GM12891 (cell line): Measurements from ENCODE around the gene PLA2G2A.

ENCODE experiments used
- DNase-seq: peaks from one replicate; pipeline ENCODE4 v3.0.0; 2011; ENCODE audit warnings: low spot score; ENCODE audit not compliant: insufficient read length
- FAIRE-seq: peaks from 2 replicates; lab custom pipeline; 2011; peaks lifted over from hg19 to GRCh38; lab: Jason Lieb, UNC
- PAX5 ChIP-seq: IDR thresholded peaks from 2 replicates; pipeline ENCODE4 v1.6.1; 2011; ENCODE audit warnings: low read length, moderate library complexity, mild to moderate bottlenecking; ENCODE audit not compliant: insufficient read depth, severe bottlenecking
- POLR2A ChIP-seq: IDR thresholded peaks from 2 replicates; pipeline ENCODE4 v1.6.1; 2011; ENCODE audit warnings: low read depth, low read length, control low read depth
- POLR2AphosphoS5 ChIP-seq: IDR thresholded peaks from 2 replicates; pipeline ENCODE4 v1.6.1; 2011; ENCODE audit warnings: low read depth, low read length, control low read depth
- POU2F2 ChIP-seq: IDR thresholded peaks from 2 replicates; pipeline ENCODE4 v1.6.1; 2011; ENCODE audit warnings: low read depth, mild to moderate bottlenecking, control low read depth, low read length, moderate library complexity
- SPI1 ChIP-seq: IDR thresholded peaks from 2 replicates; pipeline ENCODE4 v1.6.1; 2011; ENCODE audit warnings: low read depth, low read length, control low read depth
- TAF1 ChIP-seq: IDR thresholded peaks from 2 replicates; pipeline ENCODE4 v1.6.1; 2011; ENCODE audit warnings: low read depth, low read length, control low read depth

PLA2G2A gene

DNA sequence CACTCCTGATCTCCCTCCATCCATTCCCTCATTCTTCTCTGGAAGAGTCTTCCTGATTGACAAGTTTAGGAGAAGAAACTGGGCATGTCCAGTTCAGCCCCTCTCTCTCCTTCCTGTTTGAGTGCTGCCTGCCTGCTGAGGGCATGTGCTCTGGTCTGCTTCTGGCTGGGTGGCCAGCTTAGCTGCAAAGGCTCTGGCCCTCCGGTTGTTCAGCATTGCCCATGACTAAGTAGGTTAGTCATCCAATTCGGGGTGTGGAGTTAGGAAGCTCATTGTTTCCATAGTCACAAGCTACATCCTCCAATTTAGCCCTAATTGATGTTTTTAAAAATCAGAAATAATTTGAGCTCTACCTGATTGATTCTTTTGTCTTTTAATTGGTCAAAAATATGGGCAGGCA is 30.4 kb downstream of the PLA2G2A start:
- TF ChIP-seq TAF1 (no peak), PAX5 (no peak), POLR2A (no peak), SPI1 (no peak), POLR2AphosphoS5 (no peak), POU2F2 (no peak)
- FAIRE-seq (no peak), DNase-seq (no peak)

DNA sequence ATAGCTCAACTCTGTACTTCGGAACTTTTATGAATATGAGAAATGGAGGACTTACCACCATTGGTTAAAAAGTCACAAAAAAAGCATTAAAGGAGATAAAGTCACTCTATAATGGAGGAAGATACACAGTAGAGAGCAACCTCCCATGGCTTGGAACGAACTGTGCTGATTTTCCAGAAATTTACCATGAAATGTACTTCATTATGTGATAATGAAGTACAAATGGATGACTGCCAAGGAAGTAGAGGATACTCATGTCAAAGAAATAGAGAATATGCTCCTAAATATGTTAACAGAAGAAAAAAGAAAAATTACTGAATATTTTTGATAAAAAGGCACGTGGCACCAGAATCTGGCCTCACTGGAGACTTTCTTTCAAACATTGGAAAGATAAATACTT is 32.4 kb downstream of the PLA2G2A start:
- DNase-seq (no peak), FAIRE-seq (no peak)
- no peak for TF ChIP-seq PAX5
- TF ChIP-seq POLR2A: no peak
- TF ChIP-seq POLR2AphosphoS5: no peak
- TF ChIP-seq TAF1: no peak
- TF ChIP-seq POU2F2: no peak
- TF ChIP-seq SPI1: no peak

DNA sequence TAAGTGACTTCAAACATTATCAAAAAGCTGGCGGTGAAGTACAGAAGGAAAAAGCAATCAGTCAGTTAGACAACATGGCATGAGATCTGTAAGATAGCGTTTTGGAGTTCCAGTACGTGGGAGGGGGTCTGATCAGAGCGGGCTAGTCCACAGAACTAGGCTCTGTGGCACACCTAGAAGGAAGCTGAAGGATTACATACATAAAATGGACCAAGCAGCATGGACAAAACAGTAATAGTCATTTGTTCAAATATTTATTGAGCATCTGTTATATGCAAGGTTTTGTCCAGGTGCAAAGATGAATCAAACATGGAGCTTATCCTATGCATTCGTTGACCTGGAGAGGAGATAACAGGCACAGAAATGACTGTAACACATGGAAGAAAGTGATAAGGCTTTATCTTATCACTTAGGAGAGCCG is 33.1 kb downstream of the PLA2G2A start:
- DNase-seq (no peak), FAIRE-seq (no peak)
- TF ChIP-seq POLR2A: no peak
- TF ChIP-seq PAX5: no peak
- TF ChIP-seq POU2F2: no peak
- TF ChIP-seq SPI1: no peak
- TF ChIP-seq TAF1: no peak
- TF ChIP-seq POLR2AphosphoS5: no peak

DNA sequence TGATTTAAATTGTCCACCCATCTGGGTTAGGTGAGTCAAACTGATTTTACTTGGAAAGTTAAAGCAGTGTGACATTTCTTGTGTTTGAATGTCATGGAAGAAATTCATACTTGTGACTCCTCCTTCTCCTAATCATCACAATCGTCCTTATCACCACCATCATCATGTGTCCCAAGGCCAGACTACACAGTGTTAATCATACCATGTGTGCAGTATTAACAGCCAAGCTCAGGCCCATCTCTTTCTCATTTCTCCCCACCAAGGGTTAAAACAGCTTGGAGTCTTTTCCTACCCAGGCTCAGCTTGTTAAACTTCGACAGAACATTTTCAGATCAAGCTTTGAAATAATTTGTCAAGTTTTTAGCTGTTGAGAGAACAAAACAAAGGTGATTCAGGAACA is 33.5 kb downstream of the PLA2G2A start:
- DNase-seq: no peak
- TF ChIP-seq POLR2AphosphoS5: no peak
- TF ChIP-seq PAX5: no peak
- no peak for TF ChIP-seq SPI1
- no peak for TF ChIP-seq POU2F2
- TF ChIP-seq POLR2A: no peak
- TF ChIP-seq TAF1: no peak
- FAIRE-seq: no peak

DNA sequence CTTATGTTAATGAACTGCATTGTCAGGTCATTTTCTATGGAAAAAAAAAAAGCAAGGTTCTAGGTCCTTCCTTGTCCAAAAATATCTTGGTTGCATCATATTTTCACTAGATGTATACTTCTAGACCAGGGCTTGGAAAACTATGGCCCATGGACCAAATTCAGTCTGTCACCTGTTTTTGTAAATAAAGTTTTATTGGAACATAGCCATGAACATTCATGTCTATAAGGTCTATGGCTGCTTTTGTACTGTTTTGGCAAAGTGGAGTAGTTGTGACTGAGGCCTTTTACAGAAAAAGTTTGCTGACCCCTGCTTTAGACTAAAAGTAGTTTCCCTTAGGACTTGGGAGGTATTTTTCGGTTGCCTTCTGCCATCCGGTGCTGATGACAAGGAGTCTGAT is 36.8 kb downstream of the PLA2G2A start:
- no peak for DNase-seq
- TF ChIP-seq POLR2A (no peak), PAX5 (no peak), POLR2AphosphoS5 (no peak), TAF1 (no peak), SPI1 (no peak), POU2F2 (no peak)
- FAIRE-seq: no peak

DNA sequence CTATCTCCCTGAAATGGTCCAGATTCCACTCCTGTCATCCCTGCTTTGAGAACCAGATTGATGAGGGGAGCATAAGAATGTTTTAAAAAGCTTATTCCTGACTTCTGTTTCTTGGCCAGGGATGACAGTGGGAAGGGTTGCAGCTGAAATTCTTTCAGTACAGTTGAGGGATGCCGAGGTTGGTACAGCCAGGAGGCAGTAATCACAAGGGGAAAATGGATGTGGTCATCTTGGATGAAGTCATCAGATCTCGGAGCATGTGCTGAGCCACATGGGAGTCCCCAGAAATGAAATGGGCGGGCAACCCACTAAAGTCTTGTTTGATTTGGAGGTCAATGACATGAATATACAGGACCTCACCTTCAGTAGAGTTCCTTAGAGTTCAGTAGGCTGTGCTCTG is 37.3 kb downstream of the PLA2G2A start:
- FAIRE-seq (no peak), DNase-seq (no peak)
- TF ChIP-seq POLR2AphosphoS5: no peak
- no peak for TF ChIP-seq POLR2A
- no peak for TF ChIP-seq TAF1
- TF ChIP-seq SPI1: no peak
- TF ChIP-seq POU2F2: no peak
- no peak for TF ChIP-seq PAX5

DNA sequence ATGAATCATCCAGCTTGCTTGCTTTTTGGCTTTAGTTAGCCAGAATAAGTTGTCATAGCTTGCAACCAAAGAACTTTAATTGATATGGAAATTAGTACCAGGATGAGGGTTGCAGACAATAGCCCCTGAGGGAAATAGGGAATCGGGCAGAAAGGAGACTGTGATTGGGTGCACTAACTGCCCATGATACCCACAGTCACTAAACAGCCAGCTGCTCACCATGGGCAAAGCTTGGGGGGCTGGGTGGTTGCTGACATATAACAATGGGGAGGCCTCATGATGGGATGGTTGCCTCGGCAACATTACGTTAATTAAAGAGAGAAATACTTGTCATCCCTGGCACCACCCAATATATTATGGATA is 38.2 kb downstream of the PLA2G2A start:
- no peak for TF ChIP-seq POLR2AphosphoS5
- TF ChIP-seq TAF1: no peak
- no peak for TF ChIP-seq SPI1
- no peak for TF ChIP-seq POU2F2
- DNase-seq: no peak
- no peak for FAIRE-seq

DNA sequence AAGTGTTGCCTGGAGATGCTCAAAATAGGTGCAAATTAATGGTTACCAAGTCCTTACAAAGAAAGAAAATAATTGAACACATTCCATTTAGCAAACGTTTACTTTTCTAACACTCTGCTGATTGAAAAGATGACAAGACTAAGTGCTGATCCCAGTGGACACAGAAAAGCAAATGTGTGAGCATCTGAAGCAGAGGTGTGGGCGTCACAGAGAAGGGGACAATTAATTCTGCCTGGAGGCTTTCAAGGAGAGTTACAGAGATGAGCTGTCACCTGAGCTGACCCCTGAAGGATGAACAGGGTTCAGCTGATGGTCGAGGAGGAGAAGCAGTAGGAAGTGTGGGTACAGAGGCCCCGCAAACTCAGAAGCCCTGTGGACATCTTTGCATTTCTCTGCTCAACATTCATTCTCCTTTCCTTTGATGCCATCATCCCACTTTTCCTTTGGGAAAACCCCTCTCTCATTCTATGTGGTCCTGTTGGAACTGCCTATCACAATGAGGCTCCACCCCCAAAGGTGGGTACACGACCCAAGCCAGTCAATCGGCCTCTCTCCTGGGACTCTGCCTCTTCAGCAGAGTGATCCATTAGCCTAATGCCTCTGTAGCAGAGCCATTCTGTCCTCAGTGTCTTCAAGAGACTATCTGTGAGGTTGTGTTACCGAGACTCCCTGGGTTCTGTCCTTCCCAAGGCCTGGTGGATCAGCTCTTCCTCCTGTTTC is 38.8 kb downstream of the PLA2G2A start:
- no peak for DNase-seq
- FAIRE-seq: no peak
- TF ChIP-seq PAX5 (no peak), POU2F2 (no peak), TAF1 (no peak), POLR2A (no peak), POLR2AphosphoS5 (no peak)

DNA sequence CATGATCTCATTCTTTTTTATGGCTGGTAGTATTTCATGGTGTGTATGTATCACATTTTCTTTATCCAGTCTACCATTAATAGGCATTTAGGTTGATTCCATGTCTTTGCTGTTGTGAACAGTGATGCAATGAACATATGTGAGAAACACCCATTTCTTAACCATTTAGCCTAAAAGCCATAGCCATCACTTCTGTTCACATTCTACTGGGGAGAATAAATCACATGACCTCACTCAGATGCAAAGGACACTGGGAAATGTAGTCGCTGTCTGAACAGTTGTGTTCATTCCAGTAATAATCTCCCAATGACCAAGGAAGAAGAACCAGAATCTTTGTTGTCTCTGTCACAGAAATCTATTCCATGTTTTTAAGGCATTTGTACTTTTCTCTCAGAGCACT is 40.9 kb downstream of the PLA2G2A start:
- FAIRE-seq: no peak
- DNase-seq: no peak
- no peak for TF ChIP-seq SPI1
- TF ChIP-seq PAX5: no peak
- no peak for TF ChIP-seq TAF1
- TF ChIP-seq POU2F2: no peak
- TF ChIP-seq POLR2A: no peak
- TF ChIP-seq POLR2AphosphoS5: no peak

DNA sequence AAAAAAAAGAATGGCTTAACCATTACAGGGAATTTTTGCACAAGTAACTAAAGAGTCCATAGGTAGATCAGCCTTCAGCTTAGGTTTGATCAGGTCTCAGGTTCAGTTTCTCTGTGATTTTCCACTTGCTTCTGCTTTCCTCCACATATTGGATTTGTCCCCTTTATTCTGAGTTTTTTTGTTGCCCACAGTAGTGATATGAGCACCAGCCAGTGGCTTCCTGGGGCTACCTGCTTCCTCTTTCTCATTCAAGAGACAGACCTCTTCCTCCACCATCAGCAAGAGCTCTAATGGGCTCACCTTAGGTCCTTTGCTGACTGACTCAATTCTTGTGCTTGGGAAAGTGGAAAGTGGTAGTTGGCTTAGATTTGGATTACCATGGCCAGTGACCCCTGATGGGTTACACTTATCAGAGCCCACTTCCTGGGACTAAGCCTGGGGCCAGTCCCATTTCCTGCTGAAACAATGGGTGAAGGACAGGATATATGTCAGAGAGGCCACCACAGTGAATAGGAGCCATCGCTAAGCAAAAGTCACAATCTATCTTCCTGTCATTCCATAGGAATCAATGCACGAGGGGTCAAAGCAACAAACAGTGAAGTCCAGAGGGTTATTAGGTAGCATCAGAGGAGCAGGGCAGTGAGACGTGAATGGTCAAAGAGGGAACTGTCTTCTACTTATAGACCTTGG is 43.2 kb downstream of the PLA2G2A start:
- FAIRE-seq (no peak), DNase-seq (no peak)
- TF ChIP-seq POU2F2 (no peak), TAF1 (no peak), PAX5 (no peak), POLR2AphosphoS5 (no peak), SPI1 (peak; percentile 39; the same call in 1 of the 2 replicates)

DNA sequence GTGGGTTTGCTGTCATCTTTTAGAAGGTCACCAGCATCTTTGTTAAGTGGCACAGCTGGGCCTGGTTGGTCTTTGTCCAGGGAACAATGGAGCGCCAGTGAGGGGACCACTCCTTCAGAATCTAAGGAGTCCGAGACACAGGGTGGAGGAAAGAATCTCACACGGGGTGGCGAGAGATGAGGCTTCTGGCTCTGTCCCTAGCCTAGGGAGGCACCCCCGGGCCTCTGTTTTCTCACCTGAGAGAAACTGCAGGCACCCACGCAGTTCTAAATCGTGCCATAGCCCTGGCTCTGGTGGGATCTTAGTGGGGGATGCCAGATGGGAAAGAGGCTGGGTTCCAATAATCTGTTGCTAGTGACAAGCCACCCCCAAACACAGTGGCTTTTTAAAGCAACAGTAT is 45.1 kb downstream of the PLA2G2A start:
- DNase-seq (no peak), FAIRE-seq (no peak)
- no peak for TF ChIP-seq POU2F2
- TF ChIP-seq POLR2A: no peak
- no peak for TF ChIP-seq TAF1
- no peak for TF ChIP-seq SPI1
- no peak for TF ChIP-seq POLR2AphosphoS5
- no peak for TF ChIP-seq PAX5
